CD14-positive monocyte (primary cell): ENCODE measurements around the gene RAB31. TPM values are rescaled to one million over a fixed set of nuclear protein-coding genes. Genes with fewer than 3 reads are reported as not detected.
A peak's percentile ranks its signal among the peaks of the same experiment; 100 is the strongest.

Experiments used
- DNase-seq, 3 donors: peaks; one replicate each; pipeline ENCODE4 v3.0.0-alpha.2; 2011 to 2022
- H2AFZ ChIP-seq: 2 replicates; pipeline ENCODE4 v1.6.0; 2012; ENCODE audit warnings: mild to moderate bottlenecking, low read depth, low read length, inconsistent platforms; ENCODE audit not compliant: insufficient read depth, poor library complexity, severe bottlenecking
- H3K27ac ChIP-seq, 2 donors: 1 replicate in 1 of 2; 2 replicates in 1 of 2; pipeline ENCODE4 v1.5.1; 2012 to 2013; ENCODE audit warnings: low read length in 2 of 2, control low read depth in 1 of 2, inconsistent platforms in 1 of 2, low read depth in 1 of 2, mild to moderate bottlenecking in 1 of 2
- H3K27me3 ChIP-seq, 2 donors: one replicate each; pipeline versions ENCODE4 v1.6.0 to v1.6.1; 2011 to 2013; ENCODE audit warnings: low read length in 2 of 2; ENCODE audit not compliant: control insufficient read depth in 2 of 2, insufficient read depth in 2 of 2
- H3K36me3 ChIP-seq, 2 donors: replicated peaks in 1 of 2; 1 replicate in 1 of 2; 2 replicates in 1 of 2; pipeline versions ENCODE4 v1.5.1 to v1.6.1; 2012 to 2013; ENCODE audit warnings: low read length in 2 of 2, control low read depth in 1 of 2, inconsistent platforms in 1 of 2, mild to moderate bottlenecking in 1 of 2; ENCODE audit not compliant: insufficient read depth in 2 of 2, control insufficient read depth in 1 of 2
- H3K4me1 ChIP-seq, 2 donors: 1 replicate in 1 of 2; 2 replicates in 1 of 2; pipeline versions ENCODE4 v1.5.1 to v1.6.1; 2012 to 2013; ENCODE audit warnings: low read length in 2 of 2, control low read depth in 1 of 2, inconsistent platforms in 1 of 2, mild to moderate bottlenecking in 1 of 2, moderate library complexity in 1 of 2; ENCODE audit not compliant: insufficient read depth in 2 of 2, control insufficient read depth in 1 of 2
- H3K4me2 ChIP-seq: replicated peaks from 2 replicates; pipeline ENCODE3; 2012; ENCODE audit warnings: low read length, moderate library complexity, mild to moderate bottlenecking; ENCODE audit not compliant: poor library complexity, severe bottlenecking; ENCODE audit errors: extremely low read depth
- H3K4me3 ChIP-seq, 3 experiments: fragments of 200-600 bp in 1 of 3; sonication (generic) in 1 of 3; replicated peaks in 1 of 3; 1 replicate in 2 of 3; 2 replicates in 1 of 3; pipeline ENCODE4 v1.5.1; 2011 to 2013; ENCODE audit warnings: low read length in 3 of 3, mild to moderate bottlenecking in 3 of 3, control low read depth in 2 of 3, low read depth in 2 of 3, inconsistent platforms in 1 of 3, moderate library complexity in 1 of 3
- H3K79me2 ChIP-seq: 2 replicates; pipeline ENCODE4 v1.6.0; 2012; ENCODE audit warnings: mild to moderate bottlenecking, control low read depth, inconsistent platforms, low read length, moderate library complexity; ENCODE audit not compliant: insufficient read depth
- H3K9ac ChIP-seq: 2 replicates; pipeline ENCODE4 v1.6.0; 2017; ENCODE audit warnings: low read length, mild to moderate bottlenecking; ENCODE audit not compliant: insufficient read depth, poor library complexity, severe bottlenecking
- H3K9me3 ChIP-seq, 2 donors: replicated peaks in 1 of 2; 1 replicate in 1 of 2; 2 replicates in 1 of 2; pipeline versions ENCODE4 v1.5.1 to v1.6.1; 2012 to 2013; ENCODE audit warnings: low read length in 2 of 2, control low read depth in 1 of 2; ENCODE audit not compliant: control insufficient read depth in 1 of 2, insufficient read depth in 1 of 2
- H4K20me1 ChIP-seq: 2 replicates; pipeline ENCODE4 v1.6.0; 2012; ENCODE audit warnings: mild to moderate bottlenecking, low read length, control low read depth, moderate library complexity; ENCODE audit not compliant: insufficient read depth
- H3K27ac Mint-ChIP-seq, 7 donors: one replicate each; pipeline ENCODE4 v1.8.0; 2020; ENCODE audit warnings: mild to moderate bottlenecking in 7 of 7, mixed read lengths in 7 of 7, moderate library complexity in 6 of 7, inconsistent platforms in 2 of 7
- H3K27me3 Mint-ChIP-seq, 3 donors: one replicate each; pipeline ENCODE4 v1.8.0; 2021 to 2022; ENCODE audit warnings: low read depth in 3 of 3, mild to moderate bottlenecking in 3 of 3, mixed read lengths in 3 of 3, moderate library complexity in 3 of 3, inconsistent platforms in 1 of 3
- H3K36me3 Mint-ChIP-seq, 2 donors: one replicate each; pipeline ENCODE4 v1.8.0; 2020; ENCODE audit warnings: mixed read lengths in 2 of 2, inconsistent platforms in 1 of 2, mild to moderate bottlenecking in 1 of 2
- H3K4me1 Mint-ChIP-seq: one replicate; pipeline ENCODE4 v1.8.0; 2020; ENCODE audit warnings: mild to moderate bottlenecking, mixed read lengths
- H3K4me3 Mint-ChIP-seq, 2 donors: one replicate each; pipeline ENCODE4 v1.8.0; 2020; ENCODE audit warnings: mild to moderate bottlenecking in 2 of 2, mixed read lengths in 2 of 2, moderate library complexity in 1 of 2
- H3K9me3 Mint-ChIP-seq, 7 donors: one replicate each; pipeline ENCODE4 v1.8.0; 2020 to 2022; ENCODE audit warnings: mixed read lengths in 7 of 7, mild to moderate bottlenecking in 6 of 7, moderate library complexity in 6 of 7, inconsistent platforms in 2 of 7
- CTCF ChIP-seq: fragments of 200-600 bp; IDR thresholded peaks from one replicate; pipeline ENCODE4 v1.8.0; 2022; ENCODE audit warnings: antibody characterized with exemption, mild to moderate bottlenecking
- WGBS: methylation state at CpG from one replicate; pipeline ENCODE4 v1.1.5; 2013; ENCODE audit warnings: missing lambda C conversion rate; ENCODE audit not compliant: insufficient coverage; 5-methylcytosine and 5-hydroxymethylcytosine counted together
- intact Hi-C, 2 donors: fragments of 100-400 bp; cut with micrococcal nuclease; formaldehyde crosslinking; loops; one replicate each; pipeline versions ENCODE4 v1.15.0 to v1.15.1; 2023
- polyA plus RNA-seq, 3 donors: library from polyadenylated mRNA; depleted of rRNA in 1 of 3; unstranded in 2 of 3; stranded (reverse) in 1 of 3; fragments of 300-500 nt in 2 of 3; fragments of >200 nt in 1 of 3; fragmentation: Illumina TruSeq in 2 of 3; gene quantifications; 1 replicate in 2 of 3; 2 replicates in 1 of 3; pipeline ENCODE4 v1.2.3, GENCODE V29; 2012 to 2021

RAB31 gene
- polyA plus RNA-seq, 3 donors: 106 to 367 (median 348) TPM

- Histone ChIP-seq H3K79me2 (no peaks in the 10 kb centered on the region), H3K9me3 (no peaks in the 10 kb centered on the region), H3K27me3 (no peaks in the 10 kb centered on the region), H3K4me1 (peaks cover 41 to 47% of the 10 kb centered on the region in 2 donors), H3K4me3 (no peak overlapping the region), H3K27ac (no peak overlapping the region), H3K9ac (no peak overlapping the region), H4K20me1 (no peaks in the 10 kb centered on the region), H3K4me2 (no peak overlapping the region), H2AFZ (no peak overlapping the region), H3K36me3 (no peaks in the 10 kb centered on the region)
- Mint-ChIP-seq H3K4me1 (peaks cover 44% of the 10 kb centered on the region), H3K9me3 (peaks cover 0 to 4% (median 0%) of the 10 kb centered on the region in 7 donors), H3K27ac (no peak overlapping the region), H3K36me3 (no peaks in the 10 kb centered on the region), H3K4me3 (no peak overlapping the region), H3K27me3 (no peaks in the 10 kb centered on the region)
- intact Hi-C loops: no loop called here
- no peak for TF ChIP-seq CTCF
- 100% methylated on average over 4 of the region's 4 CpGs for WGBS
- no peak for DNase-seq
Observed at GRCh38 chr18:9698497-9698896, 9.6 kb upstream of the RAB31 start.

- Histone ChIP-seq H3K4me2 (no peak overlapping the region), H3K9ac (no peak overlapping the region)
Observed at GRCh38 chr18:9700261-9700796, 7.8 kb upstream of the RAB31 start.

More at GRCh38 chr18:9700261-9700796, 7.8 kb upstream of the RAB31 start:
- Histone ChIP-seq H3K4me1 (peaks cover 46 to 50% of the 10 kb centered on the region in 2 donors), H4K20me1 (no peaks in the 10 kb centered on the region), H3K27ac (no peak overlapping the region), H3K27me3 (no peaks in the 10 kb centered on the region), H3K9me3 (no peaks in the 10 kb centered on the region), H3K36me3 (no peaks in the 10 kb centered on the region), H3K4me3 (no peak overlapping the region), H3K79me2 (no peaks in the 10 kb centered on the region), H2AFZ (no peak overlapping the region)
- no peak for DNase-seq
- no CpG with 5 or more reads among the region's 6 CpGs for WGBS
- peaks cover 0 to 4% (median 0%) of the 10 kb centered on the region in 7 donors for H3K9me3 Mint-ChIP-seq
- peaks cover 47% of the 10 kb centered on the region for H3K4me1 Mint-ChIP-seq
- intact Hi-C loops: loop anchor here (10.0 kb wide), 3 partner anchors 54 to 214 kb away; partner anchors contain the start of genes PPP4R1 (in 2 of the 2) and VAPA (in 2 of the 2)
- H3K36me3 Mint-ChIP-seq: no peaks in the 10 kb centered on the region
- peak overlapping the region in 2 of 7 donors; percentile 21 to 58 for H3K27ac Mint-ChIP-seq
- H3K27me3 Mint-ChIP-seq: no peaks in the 10 kb centered on the region
- H3K4me3 Mint-ChIP-seq: peak overlapping the region in 1 of 2 donors; percentile 30
- TF ChIP-seq CTCF: no peak
